ENCODE data around the gene LRP1B. TPM values are rescaled to one million over a fixed set of nuclear protein-coding genes. Genes with fewer than 3 reads are reported as not detected.

Gene LRP1B
- total RNA-seq, 1 experiment from 2014 or later, result 0.52 TPM

GRCh38 chr2:141570474-141571131, 560.2 kb downstream of the LRP1B start:
- CTCF ChIA-PET, result no interaction called here
- TF ChIP-seq ZNF232 (CRISPR knock-in tag; IDR thresholded peaks at IDR 0.05) (no peak), ZMAT4 (CRISPR knock-in tag; IDR thresholded peaks at IDR 0.05) (no peak), FOXK1 (CRISPR knock-in tag; IDR thresholded peaks at IDR 0.05) (no peak), CDX4 (CRISPR knock-in tag; IDR thresholded peaks at IDR 0.05; ENCODE audit: borderline replicate concordance) (no peak), CBFB (CRISPR knock-in tag; IDR thresholded peaks at IDR 0.05; ENCODE audit: low read depth) (no peak), STAT6 (CRISPR knock-in tag; conservative IDR thresholded peaks at IDR 0.05; ENCODE audit: low read depth) (no peak), NFE2L1 (CRISPR knock-in tag; IDR thresholded peaks at IDR 0.05) (no peak), OVOL2 (CRISPR knock-in tag; IDR thresholded peaks at IDR 0.05; ENCODE audit: borderline replicate concordance) (no peak), E2F5 (CRISPR knock-in tag; IDR thresholded peaks at IDR 0.05) (no peak), HMGXB4 (CRISPR knock-in tag; IDR thresholded peaks at IDR 0.05) (no peak), TP53 (CRISPR knock-in tag; IDR thresholded peaks at IDR 0.05) (no peak), SP1 (CRISPR knock-in tag; conservative IDR thresholded peaks at IDR 0.05) (no peak), ATF3 (CRISPR knock-in tag; conservative IDR thresholded peaks at IDR 0.05) (no peak), GTF2I (CRISPR knock-in tag; conservative IDR thresholded peaks at IDR 0.05) (no peak), ZNF121 (CRISPR knock-in tag; IDR thresholded peaks at IDR 0.05) (no peak), PREB (CRISPR knock-in tag; IDR thresholded peaks at IDR 0.05; ENCODE audit: borderline replicate concordance) (no peak), PRRX2 (CRISPR knock-in tag; IDR thresholded peaks at IDR 0.05) (no peak)
- H3K27me3 Mint-ChIP-seq (ENCODE audit: low read depth), result no peaks in the 10 kb centered on the region
- H3K9me3 Mint-ChIP-seq, result peaks cover 39% of the 10 kb centered on the region
- H3K4me3 Mint-ChIP-seq, result no peak overlapping the region
- H3K4me1 Mint-ChIP-seq, result peaks cover 10% of the 10 kb centered on the region
- DNase-seq (ENCODE audit: low spot score), result peak; percentile 26
- ATAC-seq, result peak; percentile 93
- peaks cover 19% of the 10 kb centered on the region; the same call in 1 of the 2 replicates for H3K36me3 Mint-ChIP-seq
- H3K27ac Mint-ChIP-seq, result no peak overlapping the region
- POLR2A ChIA-PET, result no interaction called here

- Mint-ChIP-seq H3K27me3 (ENCODE audit: low read depth) (no peaks in the 10 kb centered on the region), H3K4me3 (no peak overlapping the region), H3K36me3 (peaks cover 19% of the 10 kb centered on the region; the same call in 1 of the 2 replicates), H3K9me3 (peaks cover 33% of the 10 kb centered on the region), H3K27ac (no peak overlapping the region), H3K4me1 (peaks cover 15% of the 10 kb centered on the region)
- ChIA-PET POLR2A (no interaction called here), CTCF (no interaction called here)
- no peak for ATAC-seq
- DNase-seq (ENCODE audit: low spot score), result no peak
- TF ChIP-seq MXD4 (CRISPR knock-in tag; IDR thresholded peaks at IDR 0.05; ENCODE audit: borderline replicate concordance) (no peak), USF2 (CRISPR knock-in tag; IDR thresholded peaks at IDR 0.05) (no peak), ZNF263 (CRISPR knock-in tag; IDR thresholded peaks at IDR 0.05; ENCODE audit: low read depth) (no peak), ERG (CRISPR knock-in tag; IDR thresholded peaks at IDR 0.05) (no peak), IRF1 (CRISPR knock-in tag; IDR thresholded peaks at IDR 0.05) (no peak), ZNF317 (CRISPR knock-in tag; IDR thresholded peaks at IDR 0.05; ENCODE audit: borderline replicate concordance, low read depth) (no peak), MYBL2 (CRISPR knock-in tag; IDR thresholded peaks at IDR 0.05) (no peak), SP1 (CRISPR knock-in tag; conservative IDR thresholded peaks at IDR 0.05) (no peak)
Measured at GRCh38 chr2:141569941-141570340, 560.9 kb downstream of the LRP1B start.

Measured in WTC11 (cell line).